GM12891 (cell line): ENCODE data around the gene IPO4.

Source experiments
- POLR2A ChIP-seq: IDR thresholded peaks from 2 replicates; pipeline ENCODE4 v1.6.1; 2011; ENCODE audit warnings: low read depth, low read length, control low read depth
- POLR2AphosphoS5 ChIP-seq: IDR thresholded peaks from 2 replicates; pipeline ENCODE4 v1.6.1; 2011; ENCODE audit warnings: low read depth, low read length, control low read depth
- SPI1 ChIP-seq: IDR thresholded peaks from 2 replicates; pipeline ENCODE4 v1.6.1; 2011; ENCODE audit warnings: low read depth, low read length, control low read depth
- TAF1 ChIP-seq: IDR thresholded peaks from 2 replicates; pipeline ENCODE4 v1.6.1; 2011; ENCODE audit warnings: low read depth, low read length, control low read depth

- TF ChIP-seq POLR2A, result no peak
- TF ChIP-seq POLR2AphosphoS5, result no peak
- TF ChIP-seq TAF1, result no peak
- no peak for TF ChIP-seq SPI1
These were observed 1.1 kb downstream of the IPO4 start for GRCh38 chr14:24187539-24187915.
